Naive B cell (primary cell): ENCODE data around the gene CEACAM7. TPM values are rescaled to one million over a fixed set of nuclear protein-coding genes. Genes with fewer than 3 reads are reported as not detected.
"Not testable (repeated sequence)": the region's sequence is repeated elsewhere in the genome, so short reads cannot be mapped to it uniquely, and the experiment has no call there.

Source experiments
- ATAC-seq, 2 donors: fragments of 150-1000 bp; cut with Tn5 transposase; 2 replicates each; pipeline ENCODE4 v1.10.0; 2021; ENCODE audit warnings: low read depth in 2 of 2, mild to moderate bottlenecking in 2 of 2, moderate library complexity in 2 of 2
- DNase-seq: peaks from one replicate; pipeline ENCODE4 v3.0.0; 2022
- H3K27ac Mint-ChIP-seq, 6 donors: one replicate each; pipeline ENCODE4 v1.8.0; 2020 to 2022; ENCODE audit warnings: mild to moderate bottlenecking in 6 of 6, mixed read lengths in 6 of 6, moderate library complexity in 5 of 6, inconsistent platforms in 2 of 6
- H3K27me3 Mint-ChIP-seq, 3 donors: one replicate each; pipeline ENCODE4 v1.8.0; 2021 to 2022; ENCODE audit warnings: mixed read lengths in 3 of 3, mild to moderate bottlenecking in 1 of 3
- H3K36me3 Mint-ChIP-seq, 2 donors: one replicate each; pipeline ENCODE4 v1.8.0; 2020 to 2022; ENCODE audit warnings: mixed read lengths in 2 of 2, inconsistent platforms in 1 of 2, mild to moderate bottlenecking in 1 of 2
- H3K4me1 Mint-ChIP-seq, 3 donors: one replicate each; pipeline ENCODE4 v1.8.0; 2020 to 2022; ENCODE audit warnings: mixed read lengths in 3 of 3, inconsistent platforms in 1 of 3, mild to moderate bottlenecking in 1 of 3, moderate library complexity in 1 of 3
- H3K4me3 Mint-ChIP-seq, 8 donors: one replicate each; pipeline ENCODE4 v1.8.0; 2020 to 2022; ENCODE audit warnings: mild to moderate bottlenecking in 8 of 8, mixed read lengths in 8 of 8, moderate library complexity in 8 of 8, inconsistent platforms in 2 of 8
- H3K9me3 Mint-ChIP-seq, 7 donors: one replicate each; pipeline ENCODE4 v1.8.0; 2020 to 2022; ENCODE audit warnings: mixed read lengths in 7 of 7, mild to moderate bottlenecking in 5 of 7, inconsistent platforms in 2 of 7, moderate library complexity in 1 of 7
- polyA plus RNA-seq, 6 donors: library from polyadenylated mRNA; unstranded; fragments of 300-500 nt; fragmentation: Illumina TruSeq; gene quantifications; one replicate each; pipeline ENCODE4 v1.2.3, GENCODE V29; 2021; ENCODE audit warnings: low read depth in 6 of 6

Gene CEACAM7
- polyA plus RNA-seq, result not detected

GRCh38 chr19:41688098-41688497 lies at the start of gene CEACAM7:
Gene CEACAM7 (minus strand): TSS chr19:41688270. CDS start chr19:41688165, 105 bp downstream.
- H3K36me3 Mint-ChIP-seq, result peaks cover 10 to 15% of the 10 kb centered on the region in 2 donors

GRCh38 chr19:41735071-41735600 lies 47.1 kb upstream of the CEACAM7 start:
- Mint-ChIP-seq H3K36me3 (no peaks in the 10 kb centered on the region), H3K27me3 (peaks cover 35 to 48% (median 46%) of the 10 kb centered on the region in 3 donors), H3K27ac (no peak overlapping the region), H3K4me3 (no peak overlapping the region), H3K4me1 (no peaks in the 10 kb centered on the region), H3K9me3 (no peaks in the 10 kb centered on the region)
- ATAC-seq (no peak), DNase-seq (no peak)

More at GRCh38 chr19:41688098-41688497, at the start of gene CEACAM7:
- peak within 1 kb of the TSS in 1 of 8 donors; percentile 35 for H3K4me3 Mint-ChIP-seq
- DNase-seq, result no peak
- no peak for ATAC-seq
- peaks cover 4 to 21% (median 17%) of the 10 kb centered on the region in 7 donors for H3K9me3 Mint-ChIP-seq
- H3K27me3 Mint-ChIP-seq, result peaks cover 35 to 90% (median 58%) of the 10 kb centered on the region in 3 donors
- peaks cover 0 to 9% (median 4%) of the 10 kb centered on the region in 3 donors for H3K4me1 Mint-ChIP-seq
- H3K27ac Mint-ChIP-seq, result no peak within 1 kb of the TSS

GRCh38 chr19:41734585-41734984 lies 46.5 kb upstream of the CEACAM7 start:
- Mint-ChIP-seq H3K27ac (peak overlapping the region in 1 of 6 donors; percentile 30), H3K36me3 (no peaks in the 10 kb centered on the region), H3K4me3 (no peak overlapping the region), H3K27me3 (peaks cover 35 to 48% (median 46%) of the 10 kb centered on the region in 3 donors), H3K9me3 (no peaks in the 10 kb centered on the region), H3K4me1 (no peaks in the 10 kb centered on the region)
- ATAC-seq (no peak), DNase-seq (no peak)

GRCh38 chr19:41734156-41734555 lies 46.1 kb upstream of the CEACAM7 start:
- Mint-ChIP-seq H3K27me3 (peaks cover 35 to 48% (median 46%) of the 10 kb centered on the region in 3 donors), H3K4me3 (no peak overlapping the region), H3K4me1 (no peaks in the 10 kb centered on the region), H3K9me3 (no peaks in the 10 kb centered on the region), H3K36me3 (no peaks in the 10 kb centered on the region), H3K27ac (no peak overlapping the region)
- DNase-seq (no peak), ATAC-seq (no peak)

GRCh38 chr19:41726493-41726892 lies 38.4 kb upstream of the CEACAM7 start:
- Mint-ChIP-seq H3K27me3 (peaks cover 33 to 37% (median 33%) of the 10 kb centered on the region in 3 donors), H3K36me3 (no peaks in the 10 kb centered on the region), H3K4me1 (no peaks in the 10 kb centered on the region), H3K9me3 (no peaks in the 10 kb centered on the region), H3K4me3 (no peak overlapping the region), H3K27ac (no peak overlapping the region)
- ATAC-seq (no peak), DNase-seq (no peak)

- Mint-ChIP-seq H3K27ac (no peak overlapping the region), H3K4me3 (no peak overlapping the region), H3K4me1 (no peaks in the 10 kb centered on the region), H3K36me3 (no peaks in the 10 kb centered on the region), H3K9me3 (no peaks in the 10 kb centered on the region), H3K27me3 (peaks cover 31 to 59% (median 34%) of the 10 kb centered on the region in 3 donors)
- DNase-seq, result no peak
- ATAC-seq, result no peak
Observed at GRCh38 chr19:41720103-41720502, 32.0 kb upstream of the CEACAM7 start.

- Mint-ChIP-seq H3K4me1 (no peaks in the 10 kb centered on the region), H3K36me3 (no peaks in the 10 kb centered on the region), H3K4me3 (no peak overlapping the region), H3K27ac (no peak overlapping the region), H3K9me3 (no peaks in the 10 kb centered on the region), H3K27me3 (peaks cover 30 to 67% (median 39%) of the 10 kb centered on the region in 3 donors)
- no peak for ATAC-seq
- DNase-seq, result no peak
Observed at GRCh38 chr19:41718761-41719160, 30.7 kb upstream of the CEACAM7 start.

- Mint-ChIP-seq H3K9me3 (no peaks in the 10 kb centered on the region), H3K27me3 (peaks cover 36 to 67% (median 58%) of the 10 kb centered on the region in 3 donors), H3K27ac (no peak overlapping the region), H3K36me3 (no peaks in the 10 kb centered on the region), H3K4me1 (no peaks in the 10 kb centered on the region), H3K4me3 (no peak overlapping the region)
- ATAC-seq (no peak), DNase-seq (no peak)
Observed at GRCh38 chr19:41714598-41714997, 26.5 kb upstream of the CEACAM7 start.

- no peak for DNase-seq
- Mint-ChIP-seq H3K36me3 (no peaks in the 10 kb centered on the region), H3K4me3 (no peak overlapping the region), H3K27ac (peak overlapping the region in 1 of 6 donors; percentile 15), H3K9me3 (no peaks in the 10 kb centered on the region), H3K27me3 (peaks cover 47 to 71% (median 68%) of the 10 kb centered on the region in 3 donors), H3K4me1 (peaks cover 6% of the 10 kb centered on the region in 3 donors)
- ATAC-seq, result no peak
Observed at GRCh38 chr19:41711376-41712261, 23.5 kb upstream of the CEACAM7 start.

- Mint-ChIP-seq H3K36me3 (no peaks in the 10 kb centered on the region), H3K27ac (no peak overlapping the region), H3K27me3 (peaks cover 44 to 78% (median 69%) of the 10 kb centered on the region in 3 donors), H3K9me3 (no peaks in the 10 kb centered on the region), H3K4me1 (peaks cover 6 to 8% (median 6%) of the 10 kb centered on the region in 3 donors), H3K4me3 (no peak overlapping the region)
- DNase-seq, result no peak
- no peak for ATAC-seq
Observed at GRCh38 chr19:41709951-41710645, 22.0 kb upstream of the CEACAM7 start.

GRCh38 chr19:41709516-41709915 lies 21.4 kb upstream of the CEACAM7 start:
- H3K9me3 Mint-ChIP-seq, H3K4me3 Mint-ChIP-seq, H3K36me3 Mint-ChIP-seq, H3K4me1 Mint-ChIP-seq, H3K27ac Mint-ChIP-seq, DNase-seq, ATAC-seq: not testable (repeated sequence)
- peaks cover 44 to 83% (median 71%) of the 10 kb centered on the region in 3 donors for H3K27me3 Mint-ChIP-seq

- Mint-ChIP-seq H3K36me3 (no peaks in the 10 kb centered on the region), H3K27ac (no peak within 1 kb of the TSS), H3K27me3 (peaks cover 36 to 81% (median 72%) of the 10 kb centered on the region in 3 donors), H3K9me3 (no peaks in the 10 kb centered on the region), H3K4me1 (peaks cover 6 to 8% (median 6%) of the 10 kb centered on the region in 3 donors), H3K4me3 (no peak within 1 kb of the TSS)
- DNase-seq (no peak), ATAC-seq (no peak)
Observed at GRCh38 chr19:41708481-41708880, 20.4 kb upstream of the CEACAM7 start, which contains the start of gene CEACAM5. Gene CEACAM5 (plus strand): TSS chr19:41708626. CDS start chr19:41708732, 106 bp downstream.

- H3K27ac Mint-ChIP-seq, result no peak overlapping the region
- H3K4me3 Mint-ChIP-seq, result no peak overlapping the region
- H3K36me3 Mint-ChIP-seq, result no peaks in the 10 kb centered on the region
- DNase-seq (no peak), ATAC-seq (no peak)
- H3K27me3 Mint-ChIP-seq, result peaks cover 38 to 81% (median 72%) of the 10 kb centered on the region in 3 donors
- peaks cover 6 to 8% (median 6%) of the 10 kb centered on the region in 3 donors for H3K4me1 Mint-ChIP-seq
- H3K9me3 Mint-ChIP-seq, result no peaks in the 10 kb centered on the region
Observed at GRCh38 chr19:41707871-41708371, 19.9 kb upstream of the CEACAM7 start.
